OCI-LY1 (cell line): ENCODE data around the gene MACF1.

ENCODE experiments used
- H2AFZ ChIP-seq: fragments of 200-600 bp; sonication (generic), shearing (Covaris generic); 2 replicates; pipeline ENCODE4 v1.6.0; 2014; ENCODE audit warnings: antibody characterized with exemption, mild to moderate bottlenecking, low read length
- H3F3A ChIP-seq: fragments of 200-600 bp; sonication (generic), shearing (Covaris generic); 2 replicates; pipeline ENCODE4 v1.6.0; 2014; ENCODE audit warnings: mild to moderate bottlenecking, antibody characterized with exemption, low read length, moderate library complexity; ENCODE audit not compliant: insufficient read depth
- H3K27ac ChIP-seq: fragments of 200-600 bp; sonication (generic); 2 replicates; pipeline ENCODE4 v1.5.1; 2014; ENCODE audit warnings: low read length, mixed run types, mild to moderate bottlenecking, low read depth; ENCODE audit not compliant: poor library complexity, severe bottlenecking
- H3K27me3 ChIP-seq: fragments of 200-600 bp; sonication (generic); 2 replicates; pipeline ENCODE4 v1.6.0; 2014; ENCODE audit warnings: antibody characterized with exemption, mild to moderate bottlenecking, low read length, moderate library complexity; ENCODE audit not compliant: insufficient read depth
- H3K36me3 ChIP-seq: fragments of 200-600 bp; sonication (generic); 2 replicates; pipeline ENCODE4 v1.6.1; 2014; ENCODE audit warnings: mild to moderate bottlenecking, antibody characterized with exemption, low read length, moderate library complexity, mixed read lengths; ENCODE audit not compliant: insufficient read depth
- H3K4me1 ChIP-seq: fragments of 200-600 bp; sonication (generic); 2 replicates; pipeline ENCODE4 v1.5.1; 2014; ENCODE audit warnings: mild to moderate bottlenecking, low read length, moderate library complexity; ENCODE audit not compliant: insufficient read depth, severe bottlenecking
- H3K4me2 ChIP-seq: fragments of 200-600 bp; sonication (generic), shearing (Covaris generic); 2 replicates; pipeline ENCODE4 v1.6.1; 2014; ENCODE audit warnings: low read length
- H3K4me3 ChIP-seq: fragments of 200-600 bp; sonication (generic); 2 replicates; pipeline ENCODE4 v1.5.1; 2014; ENCODE audit warnings: low read length, low read depth, mild to moderate bottlenecking, mixed read lengths; ENCODE audit not compliant: poor library complexity, severe bottlenecking
- H3K79me2 ChIP-seq: fragments of 200-600 bp; shearing (Covaris generic); 2 replicates; pipeline ENCODE4 v1.6.1; 2016; ENCODE audit warnings: mixed run types, low read length, mixed read lengths; ENCODE audit not compliant: insufficient read depth
- H3K9ac ChIP-seq: fragments of 200-600 bp; sonication (generic), shearing (Covaris generic); 2 replicates; pipeline ENCODE4 v1.6.1; 2014; ENCODE audit warnings: mild to moderate bottlenecking, low read length, mixed read lengths
- H3K9me2 ChIP-seq: fragments of 200-600 bp; sonication (generic), shearing (Covaris generic); 2 replicates; pipeline ENCODE4 v1.6.1; 2014; ENCODE audit warnings: low read depth, mild to moderate bottlenecking, low read length, mixed read lengths
- H3K9me3 ChIP-seq: fragments of 200-600 bp; shearing (Covaris generic); 2 replicates; pipeline ENCODE4 v1.6.1; 2014; ENCODE audit warnings: low read length, mixed read lengths
- H4K20me1 ChIP-seq: fragments of 200-600 bp; sonication (generic), shearing (Covaris generic); 2 replicates; pipeline ENCODE4 v1.6.0; 2016; ENCODE audit warnings: mild to moderate bottlenecking, low read length; ENCODE audit not compliant: insufficient read depth
- CTCF ChIP-seq: fragments of 200-600 bp; sonication (generic), shearing (Covaris generic); IDR thresholded peaks from 2 replicates; pipeline ENCODE4 v1.5.1; 2017; ENCODE audit warnings: mild to moderate bottlenecking, antibody characterized with exemption, low read length, moderate library complexity, mixed read lengths
- EZH2 ChIP-seq: fragments of 200-600 bp; sonication (generic), shearing (Covaris generic); IDR thresholded peaks from 2 replicates; pipeline ENCODE4 v1.8.0; 2017; ENCODE audit warnings: borderline replicate concordance, mixed run types, mild to moderate bottlenecking, antibody characterized with exemption, low read length, moderate library complexity, mixed read lengths

The MACF1 gene

GRCh38 chr1:39165488-39165887 is 39.0 kb upstream of the MACF1 start:
- Histone ChIP-seq H3F3A (no peaks in the 10 kb centered on the region), H3K27me3 (no peaks in the 10 kb centered on the region)

GRCh38 chr1:39167632-39168209 is 36.8 kb upstream of the MACF1 start:
- H3K4me2 ChIP-seq = no peak overlapping the region
- no peak overlapping the region for H3K4me3 ChIP-seq
- no peak overlapping the region for H3K9ac ChIP-seq
- H3K4me1 ChIP-seq = no peaks in the 10 kb centered on the region
- H3K79me2 ChIP-seq = no peaks in the 10 kb centered on the region
- no peak overlapping the region for H2AFZ ChIP-seq
- H4K20me1 ChIP-seq = no peaks in the 10 kb centered on the region
- no peak overlapping the region for H3K27ac ChIP-seq
- H3K9me2 ChIP-seq = no peaks in the 10 kb centered on the region
- TF ChIP-seq EZH2 = no peak
- TF ChIP-seq CTCF = no peak
- no peaks in the 10 kb centered on the region for H3F3A ChIP-seq
- no peaks in the 10 kb centered on the region for H3K36me3 ChIP-seq
- H3K27me3 ChIP-seq = no peaks in the 10 kb centered on the region
- no peaks in the 10 kb centered on the region for H3K9me3 ChIP-seq

More at GRCh38 chr1:39165488-39165887, 39.0 kb upstream of the MACF1 start:
- H3K4me2 ChIP-seq = no peak overlapping the region
- H2AFZ ChIP-seq = no peak overlapping the region
- no peak overlapping the region for H3K27ac ChIP-seq
- TF ChIP-seq EZH2 (no peak), CTCF (no peak)
- no peak overlapping the region for H3K9ac ChIP-seq
- H3K36me3 ChIP-seq = no peaks in the 10 kb centered on the region
- no peaks in the 10 kb centered on the region for H3K9me2 ChIP-seq
- no peaks in the 10 kb centered on the region for H3K9me3 ChIP-seq
- H3K79me2 ChIP-seq = no peaks in the 10 kb centered on the region
- H3K4me3 ChIP-seq = no peak overlapping the region
- no peaks in the 10 kb centered on the region for H3K4me1 ChIP-seq
- no peaks in the 10 kb centered on the region for H4K20me1 ChIP-seq

- Histone ChIP-seq H3K9me3 (no peaks in the 10 kb centered on the region), H4K20me1 (no peaks in the 10 kb centered on the region), H3K36me3 (no peaks in the 10 kb centered on the region), H2AFZ (no peak overlapping the region), H3K4me3 (no peak overlapping the region), H3K4me2 (no peak overlapping the region), H3K9ac (no peak overlapping the region), H3K27ac (no peak overlapping the region), H3K27me3 (no peaks in the 10 kb centered on the region), H3K79me2 (no peaks in the 10 kb centered on the region), H3F3A (no peaks in the 10 kb centered on the region), H3K4me1 (no peaks in the 10 kb centered on the region), H3K9me2 (no peaks in the 10 kb centered on the region)
- TF ChIP-seq CTCF = no peak
- TF ChIP-seq EZH2 = no peak
Measured at GRCh38 chr1:39168301-39169080, 36.0 kb upstream of the MACF1 start.
